ENCODE measurements around the gene CRB1. TPM values are rescaled to one million over a fixed set of nuclear protein-coding genes. Genes with fewer than 3 reads are reported as not detected.

Gene CRB1
- total and polyA plus RNA-seq, 2 experiments from 2014 or later, result 0.27 to 0.56 TPM

GRCh38 chr1:197367627-197368026, 99.6 kb downstream of the CRB1 start:
- 0 out of 2 replicates have a peak overlapping the region, but pooled peaks have one; percentile 7 for H2AFZ ChIP-seq
- DNase-seq (ENCODE audit: low spot score) (no peak), ATAC-seq (no peak)
- H3K4me3 ChIP-seq, result no peak overlapping the region
- Mint-ChIP-seq H3K4me1 (no peaks in the 10 kb centered on the region), H3K27me3 (ENCODE audit: insufficient read depth, low read depth, poor library complexity) (no peaks in the 10 kb centered on the region), H3K27ac (no peak overlapping the region), H3K36me3 (ENCODE audit: low read depth) (no peaks in the 10 kb centered on the region), H3K9me3 (no peaks in the 10 kb centered on the region), H3K4me3 (no peak overlapping the region)
- H3K36me3 ChIP-seq (ENCODE audit: insufficient read depth), result no peaks in the 10 kb centered on the region
- TF ChIP-seq EZH2phosphoT487 (IDR thresholded peaks at IDR 0.05; ENCODE audit: unreplicated experiment) (no peak), CREB1 (CRISPR knock-in tag; IDR thresholded peaks at IDR 0.05; ENCODE audit: low read depth) (no peak), ZNF114 (CRISPR knock-in tag; IDR thresholded peaks at IDR 0.05) (no peak), NANOG (IDR thresholded peaks at IDR 0.05; ENCODE audit: borderline replicate concordance) (no peak), POLR2AphosphoS5 (IDR thresholded peaks at IDR 0.05; ENCODE audit: low read depth) (no peak), EZH2 (IDR thresholded peaks at IDR 0.05; ENCODE audit: low read depth, unreplicated experiment) (no peak), STAT1 (IDR thresholded peaks at IDR 0.05; ENCODE audit: unreplicated experiment) (no peak), JUNB (IDR thresholded peaks at IDR 0.05; ENCODE audit: unreplicated experiment) (no peak), REST (IDR thresholded peaks at IDR 0.05; ENCODE audit: unreplicated experiment) (no peak), ETS1 (IDR thresholded peaks at IDR 0.05) (no peak), ZNF331 (CRISPR knock-in tag; IDR thresholded peaks at IDR 0.05; ENCODE audit: low read depth) (no peak), CTCF (conservative IDR thresholded peaks at IDR 0.05; ENCODE audit: low read depth in 2 of 2) (no peak)
- H3K4me1 ChIP-seq (ENCODE audit: insufficient read depth), result no peaks in the 10 kb centered on the region
- H3F3A ChIP-seq (replicated peaks; ENCODE audit: low read depth), result no peaks in the 10 kb centered on the region
- H3K27ac ChIP-seq (ENCODE audit: low read depth), result no peak overlapping the region
- no peaks in the 10 kb centered on the region for H4K20me1 ChIP-seq (replicated peaks; ENCODE audit: insufficient read depth)
- no peaks in the 10 kb centered on the region for H3K9me2 ChIP-seq (ENCODE audit: insufficient read depth)
- H3K27me3 ChIP-seq (ENCODE audit: insufficient read depth), result no peaks in the 10 kb centered on the region
- no peak overlapping the region for H3K4me2 ChIP-seq
- no peaks in the 10 kb centered on the region for H3K79me2 ChIP-seq (replicated peaks; ENCODE audit: insufficient read depth)
